Measurements from ENCODE around the gene PPTC7. TPM values are rescaled to one million over a fixed set of nuclear protein-coding genes. Genes with fewer than 3 reads are reported as not detected.
A peak's percentile ranks its signal among the peaks of the same experiment; 100 is the strongest.

PPTC7 gene
- total RNA-seq, 1 experiment from 2014 or later, result 18.3 TPM

GRCh38 chr12:110533607-110534006 lies 49.5 kb downstream of the PPTC7 start:
- Histone ChIP-seq H3K79me2 (ENCODE audit: low read depth) (no peaks in the 10 kb centered on the region), H3F3A (ENCODE audit: insufficient read depth, low read depth) (peaks cover 31% of the 10 kb centered on the region), H2AFZ (no peak overlapping the region), H3K9me3 (ENCODE audit: insufficient read depth, low read depth) (no peaks in the 10 kb centered on the region), H3K4me1 (replicated peaks; ENCODE audit: insufficient read depth) (peaks cover 15% of the 10 kb centered on the region), H3K4me3 (no peak overlapping the region), H4K20me1 (ENCODE audit: insufficient read depth) (no peaks in the 10 kb centered on the region), H3K27me3 (ENCODE audit: insufficient read depth, low read depth) (no peaks in the 10 kb centered on the region), H3K27ac (no peak overlapping the region), H3K4me2 (no peak overlapping the region), H3K9me2 (ENCODE audit: insufficient read depth) (no peaks in the 10 kb centered on the region), H3K36me3 (ENCODE audit: low read depth) (peaks cover 19% of the 10 kb centered on the region)
- TF ChIP-seq CTCF (conservative IDR thresholded peaks at IDR 0.05) (no peak), EZH2 (IDR thresholded peaks at IDR 0.05; ENCODE audit: low read depth) (no peak)
- intact Hi-C loops (cut with micrococcal nuclease; ENCODE audit: unreplicated experiment), result no loop called here
- peak in 1 of 2 experiments; percentile 47 for DNase-seq
- BruUV-seq (replicated peaks), result no TSS peak
- POLR2A ChIA-PET (ENCODE audit: unreplicated experiment), result interaction anchor here (0.6 kb wide), 1 partner anchor 1785 kb away, joined by 3 read pairs; no protein-coding TSS in a partner anchor
- CTCF ChIA-PET, result no interaction called here

- DNase-seq, result no peak
- no peak overlapping the region for H2AFZ ChIP-seq
- ChIA-PET POLR2A (ENCODE audit: unreplicated experiment) (interaction anchor here (0.6 kb wide), 1 partner anchor 11 kb away, joined by 3 read pairs; no protein-coding TSS in a partner anchor), CTCF (no interaction called here)
- no peak for TF ChIP-seq CTCF (conservative IDR thresholded peaks at IDR 0.05)
- TF ChIP-seq EZH2 (IDR thresholded peaks at IDR 0.05; ENCODE audit: low read depth), result no peak
- H3F3A ChIP-seq (ENCODE audit: insufficient read depth, low read depth), result peaks cover 30% of the 10 kb centered on the region
- no peaks in the 10 kb centered on the region for H4K20me1 ChIP-seq (ENCODE audit: insufficient read depth)
- peaks cover 9% of the 10 kb centered on the region for H3K36me3 ChIP-seq (ENCODE audit: low read depth)
- intact Hi-C loops (cut with micrococcal nuclease; ENCODE audit: unreplicated experiment), result no loop called here
- H3K4me2 ChIP-seq, result no peak overlapping the region
- peaks cover 11% of the 10 kb centered on the region; the same call in 1 of the 2 replicates for H3K4me1 ChIP-seq (replicated peaks; ENCODE audit: insufficient read depth)
- H3K9me2 ChIP-seq (ENCODE audit: insufficient read depth), result no peaks in the 10 kb centered on the region
- no peaks in the 10 kb centered on the region for H3K79me2 ChIP-seq (ENCODE audit: low read depth)
- H3K4me3 ChIP-seq, result no peak overlapping the region
- H3K27me3 ChIP-seq (ENCODE audit: insufficient read depth, low read depth), result no peaks in the 10 kb centered on the region
- H3K9me3 ChIP-seq (ENCODE audit: insufficient read depth, low read depth), result no peaks in the 10 kb centered on the region
- no TSS peak for BruUV-seq (replicated peaks)
- no peak overlapping the region for H3K27ac ChIP-seq
These were observed 50.5 kb downstream of the PPTC7 start for GRCh38 chr12:110532644-110533043.

GRCh38 chr12:110531741-110532333 lies 51.3 kb downstream of the PPTC7 start:
- Histone ChIP-seq H3K27ac (no peak overlapping the region), H3K79me2 (ENCODE audit: low read depth) (no peaks in the 10 kb centered on the region), H3K36me3 (ENCODE audit: low read depth) (0 out of 2 replicates have a peak, but pooled peaks cover 3% of the 10 kb centered on the region), H3K9me2 (ENCODE audit: insufficient read depth) (no peaks in the 10 kb centered on the region), H3K4me2 (no peak overlapping the region), H4K20me1 (ENCODE audit: insufficient read depth) (no peaks in the 10 kb centered on the region), H3F3A (ENCODE audit: insufficient read depth, low read depth) (peaks cover 26% of the 10 kb centered on the region), H3K27me3 (ENCODE audit: insufficient read depth, low read depth) (no peaks in the 10 kb centered on the region), H3K9me3 (ENCODE audit: insufficient read depth, low read depth) (no peaks in the 10 kb centered on the region), H3K4me3 (no peak overlapping the region), H3K4me1 (replicated peaks; ENCODE audit: insufficient read depth) (peaks cover 11% of the 10 kb centered on the region; the same call in 1 of the 2 replicates), H2AFZ (no peak overlapping the region)
- ChIA-PET CTCF (no interaction called here), POLR2A (ENCODE audit: unreplicated experiment) (interaction anchor here (0.6 kb wide), 2 partner anchors 50 to 427 kb away, joined by 3 read pairs; no protein-coding TSS in a partner anchor)
- no peak for TF ChIP-seq EZH2 (IDR thresholded peaks at IDR 0.05; ENCODE audit: low read depth)
- TF ChIP-seq CTCF (conservative IDR thresholded peaks at IDR 0.05), result no peak
- BruUV-seq (replicated peaks), result no TSS peak
- intact Hi-C loops (cut with micrococcal nuclease; ENCODE audit: unreplicated experiment), result no loop called here
- no peak for DNase-seq
